ENCODE measurements around the gene CRISPLD2.

DNA sequence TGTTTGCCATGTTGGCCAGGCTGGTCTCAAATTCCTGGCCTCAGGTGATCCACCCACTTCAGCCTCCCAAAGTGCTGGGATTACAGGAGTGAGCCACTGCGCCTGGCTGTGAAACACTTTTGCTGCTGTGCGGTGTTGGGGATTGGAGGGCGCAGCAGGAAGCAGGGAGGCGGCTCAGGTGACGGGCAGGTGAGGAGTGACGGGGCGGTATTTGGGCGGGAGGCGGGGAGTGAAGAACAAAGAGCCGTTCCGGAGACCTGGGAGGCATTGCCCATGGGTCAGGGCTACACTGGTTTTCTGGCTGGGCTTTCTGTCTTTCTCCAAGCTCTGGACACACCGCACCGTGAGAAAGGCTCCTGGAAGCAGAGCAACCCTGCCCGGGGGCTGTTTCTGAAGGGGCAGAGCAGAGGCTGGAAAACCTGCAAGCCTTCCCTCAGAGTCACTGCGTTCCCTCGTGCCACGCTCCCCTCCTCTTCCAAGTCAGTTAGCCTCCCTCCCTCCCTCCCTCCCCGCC, 22.1 kb downstream of the CRISPLD2 start:
- TF ChIP-seq, protein P1, sequence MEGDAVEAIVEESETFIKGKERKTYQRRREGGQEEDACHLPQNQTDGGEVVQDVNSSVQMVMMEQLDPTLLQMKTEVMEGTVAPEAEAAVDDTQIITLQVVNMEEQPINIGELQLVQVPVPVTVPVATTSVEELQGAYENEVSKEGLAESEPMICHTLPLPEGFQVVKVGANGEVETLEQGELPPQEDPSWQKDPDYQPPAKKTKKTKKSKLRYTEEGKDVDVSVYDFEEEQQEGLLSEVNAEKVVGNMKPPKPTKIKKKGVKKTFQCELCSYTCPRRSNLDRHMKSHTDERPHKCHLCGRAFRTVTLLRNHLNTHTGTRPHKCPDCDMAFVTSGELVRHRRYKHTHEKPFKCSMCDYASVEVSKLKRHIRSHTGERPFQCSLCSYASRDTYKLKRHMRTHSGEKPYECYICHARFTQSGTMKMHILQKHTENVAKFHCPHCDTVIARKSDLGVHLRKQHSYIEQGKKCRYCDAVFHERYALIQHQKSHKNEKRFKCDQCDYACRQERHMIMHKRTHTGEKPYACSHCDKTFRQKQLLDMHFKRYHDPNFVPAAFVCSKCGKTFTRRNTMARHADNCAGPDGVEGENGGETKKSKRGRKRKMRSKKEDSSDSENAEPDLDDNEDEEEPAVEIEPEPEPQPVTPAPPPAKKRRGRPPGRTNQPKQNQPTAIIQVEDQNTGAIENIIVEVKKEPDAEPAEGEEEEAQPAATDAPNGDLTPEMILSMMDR (IDR thresholded peaks at IDR 0.05; ENCODE audit: low read depth, low read length), result no peak
- TF ChIP-seq EZH2phosphoT487 (IDR thresholded peaks at IDR 0.05; ENCODE audit: low read depth), result no peak

All from OCI-LY3 (cell line).